NB4 (cell line): ENCODE data around the gene CPSF7.

ENCODE experiments used
- POLR2A ChIP-seq: IDR thresholded peaks from 2 replicates; pipeline ENCODE4 v1.6.1; 2011; ENCODE audit warnings: mild to moderate bottlenecking; ENCODE audit not compliant: insufficient read length; ENCODE audit errors: extremely low read depth
- TF ChIP-seq, protein P1 (sequence below): IDR thresholded peaks from one replicate; pipeline ENCODE4 v1.5.1; 2012; ENCODE audit warnings: low read depth, low read length

DNA sequence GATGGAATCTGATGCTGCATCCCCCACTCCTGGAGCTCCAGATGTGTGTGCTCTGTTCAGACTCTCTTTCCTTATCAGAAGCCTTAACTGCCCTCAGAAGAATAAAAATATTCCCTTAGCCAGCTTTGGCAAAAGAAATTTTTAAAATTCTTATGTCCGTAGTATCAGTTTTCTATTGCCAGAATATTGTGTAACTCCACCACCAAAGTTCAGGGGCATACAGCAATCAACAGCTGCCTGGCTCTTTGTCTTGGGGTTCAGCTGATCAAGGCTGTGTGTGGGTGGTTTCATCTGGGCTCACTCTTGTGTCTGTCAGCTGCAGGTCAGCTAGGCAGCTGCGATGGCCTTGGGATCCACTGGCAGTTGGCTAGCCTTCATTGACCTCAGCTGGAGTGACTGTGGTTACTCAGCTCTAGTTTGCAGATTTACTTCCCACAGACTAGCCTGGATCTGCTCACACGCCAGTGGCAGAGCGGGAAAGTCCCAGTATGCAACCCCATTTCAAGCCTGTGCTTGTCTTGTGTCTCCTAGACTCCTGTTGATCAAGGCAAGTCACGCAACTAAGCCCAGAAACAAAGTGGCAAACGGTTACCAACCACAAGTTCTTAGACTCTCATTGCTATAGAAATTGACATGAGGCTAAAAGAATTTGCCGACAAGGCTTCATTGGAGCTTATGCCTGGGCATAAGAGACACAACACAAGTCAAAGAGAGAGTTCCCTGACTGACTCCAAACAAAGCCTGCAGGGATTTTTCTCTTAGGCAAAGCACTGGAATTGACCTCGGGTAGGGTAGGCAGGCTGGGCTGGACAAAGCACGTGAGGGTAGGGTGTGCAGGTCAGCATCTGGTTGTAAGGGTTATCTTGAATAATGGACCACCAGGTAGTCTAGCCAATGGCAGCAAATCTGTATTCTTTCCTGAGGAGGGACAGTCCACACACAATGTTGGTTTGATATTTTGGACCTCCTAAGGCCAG lies 60.1 kb downstream of the CPSF7 start:
- TF ChIP-seq, protein P1, sequence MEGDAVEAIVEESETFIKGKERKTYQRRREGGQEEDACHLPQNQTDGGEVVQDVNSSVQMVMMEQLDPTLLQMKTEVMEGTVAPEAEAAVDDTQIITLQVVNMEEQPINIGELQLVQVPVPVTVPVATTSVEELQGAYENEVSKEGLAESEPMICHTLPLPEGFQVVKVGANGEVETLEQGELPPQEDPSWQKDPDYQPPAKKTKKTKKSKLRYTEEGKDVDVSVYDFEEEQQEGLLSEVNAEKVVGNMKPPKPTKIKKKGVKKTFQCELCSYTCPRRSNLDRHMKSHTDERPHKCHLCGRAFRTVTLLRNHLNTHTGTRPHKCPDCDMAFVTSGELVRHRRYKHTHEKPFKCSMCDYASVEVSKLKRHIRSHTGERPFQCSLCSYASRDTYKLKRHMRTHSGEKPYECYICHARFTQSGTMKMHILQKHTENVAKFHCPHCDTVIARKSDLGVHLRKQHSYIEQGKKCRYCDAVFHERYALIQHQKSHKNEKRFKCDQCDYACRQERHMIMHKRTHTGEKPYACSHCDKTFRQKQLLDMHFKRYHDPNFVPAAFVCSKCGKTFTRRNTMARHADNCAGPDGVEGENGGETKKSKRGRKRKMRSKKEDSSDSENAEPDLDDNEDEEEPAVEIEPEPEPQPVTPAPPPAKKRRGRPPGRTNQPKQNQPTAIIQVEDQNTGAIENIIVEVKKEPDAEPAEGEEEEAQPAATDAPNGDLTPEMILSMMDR: no peak
- no peak for TF ChIP-seq POLR2A
